GM21529 (cell line): ENCODE measurements around the gene CACNA1H.

Experiments
- ATAC-seq: cut with Tn5 transposase; IDR thresholded peaks from one replicate; pipeline ENCODE4 v1.9.1; 2021; ENCODE audit not compliant: unreplicated experiment

The CACNA1H gene

DNA sequence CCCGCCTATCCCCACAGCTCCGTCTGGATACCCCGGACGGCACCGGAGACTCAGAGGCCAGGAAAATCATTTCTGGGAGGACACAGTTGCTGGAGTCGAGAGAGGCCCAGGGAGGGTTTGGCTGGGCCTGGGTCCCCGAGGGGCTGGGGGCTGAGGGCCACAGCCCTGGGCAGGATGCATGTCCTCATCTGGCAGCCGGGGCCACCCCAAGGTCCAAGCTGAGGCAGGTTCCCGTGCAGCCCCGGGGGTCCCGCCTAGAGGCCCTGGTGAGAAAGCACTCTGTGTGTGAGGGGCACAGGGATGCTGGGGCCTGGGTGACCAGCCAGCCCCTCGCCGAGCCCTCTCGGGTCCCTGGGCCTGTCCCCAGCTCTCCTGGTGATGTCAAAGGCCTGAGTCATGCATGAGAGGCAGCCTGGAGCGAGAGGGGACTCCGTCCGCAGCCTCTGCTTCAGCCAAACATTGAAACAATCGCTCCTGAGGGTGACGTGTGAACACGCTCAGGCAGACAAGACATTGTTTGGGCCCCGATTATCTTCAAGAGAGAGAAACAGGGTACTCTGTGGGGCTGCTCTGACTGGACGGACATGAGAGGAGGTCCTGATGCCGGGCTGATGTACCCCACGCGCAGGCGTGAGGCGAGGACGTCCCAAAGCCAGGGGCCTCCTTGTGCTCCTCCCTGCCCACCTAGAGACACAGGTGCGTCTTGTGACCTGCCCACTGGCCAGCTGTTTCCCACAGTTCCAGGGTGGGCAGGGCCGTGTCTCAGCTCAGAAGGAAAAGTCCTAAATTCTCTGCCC lies 31.1 kb upstream of the CACNA1H start:
- ATAC-seq = no peak

DNA sequence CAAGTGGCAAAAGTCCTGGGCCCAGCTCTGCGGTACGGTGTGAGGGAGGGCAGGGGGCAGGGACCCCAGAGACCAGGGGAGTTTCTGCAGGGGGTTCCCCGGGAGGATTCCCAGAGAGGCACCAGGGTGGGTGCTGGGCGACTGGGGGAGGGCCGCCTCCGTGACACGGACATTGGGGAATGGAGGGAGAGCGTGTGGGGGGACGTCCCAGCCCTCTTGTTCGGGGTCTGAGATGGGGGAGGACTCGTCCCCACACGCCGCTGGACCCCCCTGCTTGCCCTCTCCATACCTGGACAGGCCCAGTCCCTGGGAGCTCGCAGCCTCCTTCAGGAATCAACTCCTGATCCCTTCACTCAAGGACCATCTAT lies 30.5 kb upstream of the CACNA1H start:
- no peak for ATAC-seq

- no peak for ATAC-seq
These were observed 29.2 kb upstream of the CACNA1H start for GRCh38 chr16:1123525-1124230.

DNA sequence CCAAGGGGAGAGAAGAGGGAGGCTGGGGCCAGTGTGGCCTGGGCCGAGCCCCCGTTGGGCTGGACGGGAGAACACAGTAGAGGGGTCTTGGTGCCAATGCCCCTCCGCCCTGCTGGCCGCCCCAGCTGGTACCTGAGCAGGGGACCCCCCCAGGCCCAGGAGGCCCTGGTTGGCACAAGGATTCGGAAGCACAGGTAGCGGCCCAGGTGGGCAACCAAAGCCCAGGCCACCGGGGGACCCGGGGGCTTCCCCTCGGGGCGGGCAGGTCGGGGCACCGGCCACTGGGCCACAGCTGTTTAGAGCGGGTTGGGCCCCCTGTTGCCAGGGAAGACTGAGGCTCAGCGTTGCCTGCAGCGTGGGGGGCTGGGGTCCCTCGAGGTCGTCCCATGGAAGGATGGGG lies 28.6 kb upstream of the CACNA1H start:
- no peak for ATAC-seq

- ATAC-seq = no peak
These were observed 28.1 kb upstream of the CACNA1H start for GRCh38 chr16:1124795-1125194.

GRCh38 chr16:1125471-1125870 lies 27.4 kb upstream of the CACNA1H start:
- ATAC-seq = no peak

- ATAC-seq = no peak
These were observed 26.9 kb upstream of the CACNA1H start for GRCh38 chr16:1126044-1126443.

GRCh38 chr16:1126586-1126985 lies 26.3 kb upstream of the CACNA1H start:
- no peak for ATAC-seq

DNA sequence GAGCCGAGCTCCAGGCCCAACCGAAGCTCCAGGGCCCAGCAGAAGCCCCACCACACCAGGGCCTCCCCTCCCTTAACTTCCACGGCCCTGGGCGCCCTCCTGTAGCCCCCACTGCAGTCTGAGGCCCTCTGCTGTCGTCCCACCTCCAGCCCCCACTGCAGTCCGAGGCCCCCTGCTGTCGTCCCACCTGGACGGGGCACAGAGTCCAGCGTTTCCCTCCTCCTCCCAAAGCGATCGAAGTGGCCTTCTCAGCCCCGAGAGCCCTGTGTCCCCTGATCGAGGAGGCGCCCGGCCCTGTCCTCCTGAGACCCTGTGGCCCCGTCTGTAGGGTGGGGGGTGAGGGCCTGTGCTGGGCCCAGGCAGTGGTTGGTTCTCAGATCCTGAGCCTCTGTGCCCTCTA lies 25.8 kb upstream of the CACNA1H start:
- no peak for ATAC-seq

- ATAC-seq = no peak
These were observed 24.8 kb upstream of the CACNA1H start for GRCh38 chr16:1127971-1128715.

DNA sequence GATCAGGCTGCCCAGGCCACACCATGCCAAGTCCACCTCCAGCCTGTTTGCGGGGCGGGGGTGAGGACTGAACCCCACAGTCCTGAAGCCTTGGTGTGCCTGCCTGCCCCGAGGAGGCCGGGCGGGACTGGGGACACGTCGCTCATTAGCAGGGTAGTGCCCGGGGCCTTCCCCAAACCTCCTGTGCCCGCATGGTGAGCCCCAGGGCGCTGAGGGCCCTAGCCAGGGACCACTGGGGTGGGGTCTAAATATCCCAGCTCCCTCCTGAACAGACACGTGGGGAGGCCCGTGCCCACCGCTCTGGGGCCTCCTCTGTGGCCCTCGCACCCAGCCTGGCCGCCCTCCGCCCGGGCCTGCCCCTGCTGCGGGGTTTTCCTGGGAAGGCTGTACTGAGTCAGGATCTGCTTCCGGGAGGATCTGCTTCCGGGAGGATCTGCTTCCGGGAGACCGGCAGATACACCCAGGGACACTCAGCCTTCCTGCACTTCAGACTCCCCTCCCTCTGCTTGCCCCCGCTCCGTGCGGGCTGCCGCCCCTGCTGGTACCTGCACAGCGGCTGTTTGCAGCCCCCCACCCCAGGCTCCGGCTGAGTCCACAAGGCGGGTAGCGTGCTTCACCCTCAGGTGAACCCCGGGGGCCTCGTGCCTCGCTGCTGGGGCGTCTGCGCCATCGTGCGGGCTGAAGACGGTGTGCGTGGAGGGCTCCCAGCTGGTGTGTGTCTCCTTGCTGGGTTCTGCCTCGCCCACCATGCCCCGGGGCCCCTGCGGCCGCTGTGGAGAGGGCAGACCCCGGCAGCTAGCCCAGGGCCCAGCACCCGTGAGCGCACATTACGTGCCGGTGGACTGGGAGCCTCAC lies 23.6 kb upstream of the CACNA1H start:
- no peak for ATAC-seq

GRCh38 chr16:1130382-1130781 lies 22.5 kb upstream of the CACNA1H start:
- no peak for ATAC-seq

- no peak for ATAC-seq
These were observed 21.4 kb upstream of the CACNA1H start for GRCh38 chr16:1131378-1131994.

GRCh38 chr16:1132431-1132830 lies 20.5 kb upstream of the CACNA1H start:
- ATAC-seq = no peak

DNA sequence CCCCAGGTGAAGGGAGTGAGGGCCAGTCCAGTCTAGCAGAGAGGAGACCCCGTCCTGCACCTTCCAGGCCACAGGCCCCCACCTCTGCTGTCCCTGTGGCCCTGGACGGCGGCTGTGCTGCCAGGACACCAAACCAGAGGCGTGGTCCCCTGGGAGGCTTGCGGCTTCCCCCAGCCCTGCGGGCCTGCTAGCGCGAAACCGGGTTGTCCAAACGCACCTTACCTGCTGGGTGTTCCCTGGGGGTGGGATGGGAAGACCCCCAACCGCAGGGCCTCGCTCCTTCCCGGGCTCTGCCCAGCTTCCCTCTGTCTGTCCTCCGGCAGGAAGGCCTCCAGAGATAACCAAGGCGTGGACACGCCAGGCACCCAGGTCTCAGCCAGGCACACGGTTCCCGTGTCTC lies 19.6 kb upstream of the CACNA1H start:
- ATAC-seq = no peak

- ATAC-seq = no peak
These were observed 18.9 kb upstream of the CACNA1H start for GRCh38 chr16:1133810-1134520.

DNA sequence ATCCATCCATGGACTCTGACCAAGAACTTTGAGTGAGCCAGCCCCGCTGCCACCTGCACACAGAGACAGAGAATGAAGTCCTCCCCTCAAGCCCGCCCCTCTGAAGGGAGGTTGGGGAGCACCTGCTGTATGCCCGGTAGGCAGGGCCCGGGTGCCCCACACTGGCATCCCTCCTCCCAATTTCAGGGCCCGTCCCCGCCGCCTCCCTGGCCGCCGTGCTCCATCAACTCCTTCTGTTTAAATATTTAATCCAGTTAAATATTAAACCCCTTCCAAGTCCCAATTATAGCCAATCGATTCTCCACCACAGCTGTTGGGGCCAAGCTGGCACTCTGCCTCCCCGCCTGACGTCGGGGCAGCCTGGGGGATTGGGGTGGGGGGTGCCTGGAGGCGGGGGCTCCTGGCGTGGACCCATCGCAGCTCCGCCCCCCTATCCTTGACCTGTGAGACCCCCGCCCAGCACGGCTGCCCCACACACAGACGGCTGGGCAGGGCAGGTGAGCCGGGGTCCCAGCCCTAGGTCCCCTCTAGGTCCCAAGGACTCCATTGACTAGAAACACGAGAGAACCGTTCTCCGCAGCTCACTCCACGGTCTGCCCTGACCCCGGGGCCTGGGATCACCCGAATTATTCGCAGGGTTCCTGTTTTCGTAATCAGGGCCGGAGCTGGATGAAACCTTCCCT lies 18.0 kb upstream of the CACNA1H start:
- ATAC-seq = no peak

DNA sequence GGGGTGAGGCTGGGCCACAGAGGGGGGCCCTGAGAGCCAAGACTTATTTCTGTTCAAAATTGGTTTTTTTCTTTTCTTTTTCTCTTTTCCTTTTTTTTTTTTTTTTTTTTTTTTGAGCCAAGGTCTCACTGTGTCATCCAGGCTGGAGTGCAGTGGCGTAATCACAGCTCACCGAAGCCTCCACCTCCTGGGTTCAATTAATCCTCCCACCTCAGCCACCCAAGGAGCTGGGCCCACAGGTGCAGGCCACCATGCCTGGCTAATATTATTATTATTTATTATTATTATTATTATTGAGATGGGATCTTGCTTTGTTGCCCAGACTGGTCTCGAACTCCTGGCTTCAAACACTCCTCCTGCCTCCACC lies 17.5 kb upstream of the CACNA1H start:
- ATAC-seq = no peak

DNA sequence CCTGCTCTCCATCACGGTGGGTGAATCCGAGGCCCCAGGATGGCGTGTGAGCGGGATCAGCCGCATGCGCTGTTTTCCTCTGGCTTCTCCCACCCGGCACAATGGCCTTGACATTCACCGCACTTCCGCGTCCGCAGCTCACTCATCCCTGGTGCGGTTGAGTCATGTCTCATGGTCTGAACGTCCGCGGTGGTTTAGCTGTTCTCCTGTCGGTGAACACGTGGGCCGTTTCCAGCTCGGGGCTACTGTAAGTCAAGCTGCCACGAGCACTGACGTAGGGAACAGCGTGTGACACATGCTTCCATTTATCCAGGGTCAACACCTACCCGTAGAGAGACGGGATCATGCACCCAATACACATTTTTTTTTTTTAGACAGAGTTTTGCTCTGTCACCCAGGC lies 15.3 kb upstream of the CACNA1H start:
- no peak for ATAC-seq
